ENCODE data around the gene CSMD2. TPM values are rescaled to one million over a fixed set of nuclear protein-coding genes. Genes with fewer than 3 reads are reported as not detected.

Gene CSMD2
- total RNA-seq, 1 donor from 2014 or later: 2.6 TPM

DNA sequence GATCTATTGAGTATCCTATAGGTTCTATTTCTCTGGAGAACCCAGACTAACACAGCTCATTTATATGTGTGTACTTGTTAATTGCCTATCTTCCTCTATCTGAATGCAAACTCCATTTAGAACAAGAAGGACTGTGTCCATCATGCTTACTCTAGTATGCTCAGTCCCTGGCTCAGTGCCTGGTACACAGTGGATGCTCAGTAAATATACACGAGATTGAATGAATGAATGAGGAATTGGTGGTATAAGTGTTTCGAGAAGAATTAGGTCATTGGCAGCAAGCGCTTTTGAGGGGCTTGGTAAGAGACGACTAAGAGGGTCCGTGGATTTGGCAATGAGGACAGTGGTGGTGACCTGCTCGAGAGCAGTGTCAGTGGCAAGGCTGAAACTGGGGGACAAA, 112.5 kb downstream of the CSMD2 start:
- TF ChIP-seq EZH2phosphoT487 (IDR thresholded peaks at IDR 0.05): no peak
- TF ChIP-seq, protein P1, sequence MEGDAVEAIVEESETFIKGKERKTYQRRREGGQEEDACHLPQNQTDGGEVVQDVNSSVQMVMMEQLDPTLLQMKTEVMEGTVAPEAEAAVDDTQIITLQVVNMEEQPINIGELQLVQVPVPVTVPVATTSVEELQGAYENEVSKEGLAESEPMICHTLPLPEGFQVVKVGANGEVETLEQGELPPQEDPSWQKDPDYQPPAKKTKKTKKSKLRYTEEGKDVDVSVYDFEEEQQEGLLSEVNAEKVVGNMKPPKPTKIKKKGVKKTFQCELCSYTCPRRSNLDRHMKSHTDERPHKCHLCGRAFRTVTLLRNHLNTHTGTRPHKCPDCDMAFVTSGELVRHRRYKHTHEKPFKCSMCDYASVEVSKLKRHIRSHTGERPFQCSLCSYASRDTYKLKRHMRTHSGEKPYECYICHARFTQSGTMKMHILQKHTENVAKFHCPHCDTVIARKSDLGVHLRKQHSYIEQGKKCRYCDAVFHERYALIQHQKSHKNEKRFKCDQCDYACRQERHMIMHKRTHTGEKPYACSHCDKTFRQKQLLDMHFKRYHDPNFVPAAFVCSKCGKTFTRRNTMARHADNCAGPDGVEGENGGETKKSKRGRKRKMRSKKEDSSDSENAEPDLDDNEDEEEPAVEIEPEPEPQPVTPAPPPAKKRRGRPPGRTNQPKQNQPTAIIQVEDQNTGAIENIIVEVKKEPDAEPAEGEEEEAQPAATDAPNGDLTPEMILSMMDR (IDR thresholded peaks at IDR 0.05): no peak
- no peaks in the 10 kb centered on the region for H3K27me3 ChIP-seq
- Mint-ChIP-seq H3K36me3 (no peaks in the 10 kb centered on the region), H3K4me3 (no peak overlapping the region), H3K27ac (no peak overlapping the region), H3K4me1 (peaks cover 2% of the 10 kb centered on the region), H3K9me3 (no peaks in the 10 kb centered on the region), H3K27me3 (ENCODE audit: insufficient read depth, low read depth) (no peaks in the 10 kb centered on the region)
- H3K27ac ChIP-seq: no peak overlapping the region
- no peaks in the 10 kb centered on the region for H4K20me1 ChIP-seq (ENCODE audit: low read depth)
- no peaks in the 10 kb centered on the region for H3K79me2 ChIP-seq (ENCODE audit: low read depth)
- no peak overlapping the region for H3K4me2 ChIP-seq
- no peaks in the 10 kb centered on the region for H3K9me3 ChIP-seq (ENCODE audit: low read depth)
- H3K9ac ChIP-seq: no peak overlapping the region
- H2AFZ ChIP-seq (replicated peaks): no peak overlapping the region
- DNase-seq (ENCODE audit: low spot score): no peak
- no peak overlapping the region for H3K4me3 ChIP-seq
- peaks cover 1% of the 10 kb centered on the region for H3K4me1 ChIP-seq
- H3K36me3 ChIP-seq: no peaks in the 10 kb centered on the region
- no peaks in the 10 kb centered on the region for H3F3A ChIP-seq (ENCODE audit: low read depth)

DNA sequence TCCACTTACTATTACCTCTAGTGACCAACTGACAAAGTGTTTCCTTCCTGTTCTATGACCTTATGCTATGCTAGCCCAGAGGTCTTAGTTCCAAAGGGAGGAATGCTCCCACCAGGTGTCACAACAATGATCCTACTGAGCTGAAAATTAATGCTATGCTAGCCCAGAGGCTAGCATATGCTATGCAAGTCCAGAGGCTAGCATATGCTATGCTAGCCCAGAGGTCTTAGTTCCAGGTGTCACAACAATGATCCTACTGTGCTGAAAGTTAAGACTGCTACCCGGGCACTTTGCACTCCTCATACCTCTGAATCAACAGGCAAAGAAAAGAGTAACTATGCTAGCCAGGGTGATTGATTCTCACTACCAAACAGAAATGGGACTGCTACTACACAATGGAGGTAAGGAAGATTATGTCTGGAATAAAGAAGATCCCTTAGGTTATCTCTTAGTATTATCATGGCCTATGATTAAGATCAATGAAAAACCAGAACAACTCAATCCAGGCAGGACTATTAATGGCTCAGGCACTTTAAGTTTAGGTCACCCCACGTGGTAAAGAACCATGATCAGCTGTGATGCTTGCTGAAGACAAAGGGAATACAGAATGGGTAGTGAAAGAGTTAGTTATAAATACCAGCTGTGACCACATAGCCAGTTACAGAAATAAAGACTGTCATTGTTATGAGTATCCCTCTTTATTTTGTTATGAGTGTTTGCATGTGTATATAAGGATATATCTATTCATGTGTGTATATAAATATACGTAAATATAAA, 114.1 kb downstream of the CSMD2 start:
- TF ChIP-seq EZH2 (IDR thresholded peaks at IDR 0.05): no peak
- H3K27ac Mint-ChIP-seq: no peak overlapping the region
- H3K9me3 Mint-ChIP-seq: no peaks in the 10 kb centered on the region
- H3K4me3 ChIP-seq: no peak overlapping the region
- no peaks in the 10 kb centered on the region for H3K36me3 Mint-ChIP-seq
- no peak overlapping the region for H3K27ac ChIP-seq
- H3K9ac ChIP-seq: no peak overlapping the region
- no peaks in the 10 kb centered on the region for H3K79me2 ChIP-seq (ENCODE audit: low read depth)
- DNase-seq (ENCODE audit: low spot score): no peak
- no peaks in the 10 kb centered on the region for H3K4me1 ChIP-seq
- H3K4me1 Mint-ChIP-seq: no peaks in the 10 kb centered on the region
- no peak overlapping the region for H2AFZ ChIP-seq (replicated peaks)
- H3K4me2 ChIP-seq: no peak overlapping the region
- no peak overlapping the region for H3K4me3 Mint-ChIP-seq
- no peaks in the 10 kb centered on the region for H3K27me3 Mint-ChIP-seq (ENCODE audit: insufficient read depth, low read depth)
- H3F3A ChIP-seq (ENCODE audit: low read depth): no peaks in the 10 kb centered on the region
- no peaks in the 10 kb centered on the region for H3K36me3 ChIP-seq
- no peaks in the 10 kb centered on the region for H3K27me3 ChIP-seq
- no peaks in the 10 kb centered on the region for H3K9me3 ChIP-seq (ENCODE audit: low read depth)
- no peaks in the 10 kb centered on the region for H4K20me1 ChIP-seq (ENCODE audit: low read depth)

DNA sequence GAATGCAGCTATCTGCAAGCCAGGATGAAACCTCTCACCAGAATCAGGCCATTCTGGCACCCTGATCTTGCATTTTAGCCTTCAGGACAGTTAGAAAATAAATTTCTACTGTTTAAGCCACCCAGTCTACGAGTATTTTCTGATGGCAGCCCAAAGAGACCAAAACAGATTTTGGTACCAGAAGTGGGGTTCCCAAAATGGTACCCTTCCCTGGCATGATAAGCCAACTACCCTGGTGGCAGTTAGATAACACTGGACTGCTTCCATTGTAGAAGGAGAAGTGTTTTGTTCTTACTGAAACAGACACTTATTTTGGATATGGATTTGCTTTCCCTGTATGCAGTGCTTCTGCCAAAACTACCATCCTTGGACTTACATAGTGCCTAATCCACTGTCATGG, 115.0 kb downstream of the CSMD2 start:
- Mint-ChIP-seq H3K4me3 (no peak overlapping the region), H3K9me3 (no peaks in the 10 kb centered on the region), H3K4me1 (no peaks in the 10 kb centered on the region), H3K27me3 (ENCODE audit: insufficient read depth, low read depth) (no peaks in the 10 kb centered on the region), H3K36me3 (no peaks in the 10 kb centered on the region), H3K27ac (no peak overlapping the region)
- Histone ChIP-seq H3K4me1 (no peaks in the 10 kb centered on the region), H3K27me3 (no peaks in the 10 kb centered on the region), H2AFZ (replicated peaks) (no peak overlapping the region), H4K20me1 (ENCODE audit: low read depth) (no peaks in the 10 kb centered on the region), H3K4me2 (no peak overlapping the region), H3K27ac (no peak overlapping the region), H3K36me3 (no peaks in the 10 kb centered on the region), H3K4me3 (no peak overlapping the region), H3K9ac (no peak overlapping the region), H3K79me2 (ENCODE audit: low read depth) (no peaks in the 10 kb centered on the region), H3F3A (ENCODE audit: low read depth) (no peaks in the 10 kb centered on the region), H3K9me3 (ENCODE audit: low read depth) (no peaks in the 10 kb centered on the region)
- DNase-seq (ENCODE audit: low spot score): no peak
- TF ChIP-seq, protein P1 (IDR thresholded peaks at IDR 0.05): no peak
- TF ChIP-seq EZH2 (IDR thresholded peaks at IDR 0.05) (no peak), EZH2phosphoT487 (IDR thresholded peaks at IDR 0.05) (no peak)

DNA sequence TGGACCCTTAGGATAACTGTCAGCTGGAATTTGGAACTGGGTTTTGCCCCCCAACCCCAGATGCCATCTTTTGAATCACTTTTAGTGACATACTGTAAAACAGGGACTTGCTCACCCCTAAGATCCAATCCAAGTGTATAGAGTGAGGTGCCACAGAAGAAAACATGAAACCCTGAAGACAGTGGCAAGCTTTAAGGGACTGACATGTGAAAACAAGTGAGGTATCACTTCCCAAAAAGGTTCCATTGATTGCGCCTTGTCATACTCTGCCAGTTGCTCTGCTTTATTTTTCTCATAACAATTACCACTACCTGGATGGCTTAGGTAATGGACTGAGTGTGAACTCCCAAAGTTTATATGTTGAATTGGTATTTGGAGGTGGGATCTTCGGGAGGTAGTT, 115.6 kb downstream of the CSMD2 start:
- Mint-ChIP-seq H3K4me3 (no peak overlapping the region), H3K27ac (no peak overlapping the region), H3K27me3 (ENCODE audit: insufficient read depth, low read depth) (no peaks in the 10 kb centered on the region), H3K36me3 (no peaks in the 10 kb centered on the region), H3K9me3 (no peaks in the 10 kb centered on the region), H3K4me1 (no peaks in the 10 kb centered on the region)
- no peaks in the 10 kb centered on the region for H3F3A ChIP-seq (ENCODE audit: low read depth)
- H3K36me3 ChIP-seq: no peaks in the 10 kb centered on the region
- H3K9me3 ChIP-seq (ENCODE audit: low read depth): no peaks in the 10 kb centered on the region
- no peak overlapping the region for H3K9ac ChIP-seq
- no peaks in the 10 kb centered on the region for H3K79me2 ChIP-seq (ENCODE audit: low read depth)
- no peaks in the 10 kb centered on the region for H3K27me3 ChIP-seq
- no peak overlapping the region for H3K4me2 ChIP-seq
- TF ChIP-seq EZH2 (IDR thresholded peaks at IDR 0.05) (no peak), EZH2phosphoT487 (IDR thresholded peaks at IDR 0.05) (no peak)
- TF ChIP-seq, protein P1 (IDR thresholded peaks at IDR 0.05): no peak
- H4K20me1 ChIP-seq (ENCODE audit: low read depth): no peaks in the 10 kb centered on the region
- H3K27ac ChIP-seq: no peak overlapping the region
- no peaks in the 10 kb centered on the region for H3K4me1 ChIP-seq
- DNase-seq (ENCODE audit: low spot score): no peak
- no peak overlapping the region for H2AFZ ChIP-seq (replicated peaks)
- no peak overlapping the region for H3K4me3 ChIP-seq

Measured in neural progenitor cell (in vitro differentiated cells).